Measurements from ENCODE around the gene ZNF331.

ZNF331 gene

DNA sequence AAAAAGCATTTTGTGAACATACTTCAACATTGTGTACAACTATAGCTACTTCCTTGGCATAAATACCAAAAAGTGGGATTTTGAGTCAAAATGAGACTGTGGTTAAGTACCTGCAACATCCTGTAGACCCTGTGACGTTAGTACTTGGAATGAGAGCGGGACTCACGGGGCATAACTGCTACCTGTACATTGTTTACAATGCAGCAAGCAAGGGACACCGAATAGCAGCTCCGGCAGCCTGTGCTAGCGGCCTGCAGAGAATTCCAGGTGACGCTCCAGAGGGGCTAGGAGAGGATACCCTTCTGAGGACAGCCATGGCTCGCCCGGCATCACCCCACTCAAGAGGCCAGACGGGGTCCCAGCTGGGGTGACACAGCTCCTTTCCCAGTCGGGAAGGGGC lies 824 bp upstream of the ZNF331 start:
- H2BK5ac ChIP-seq (ENCODE audit: low read length) = no peak overlapping the region
- H3K27me3 ChIP-seq (ENCODE audit: insufficient read depth, low read length, poor library complexity) = no peaks in the 10 kb centered on the region
- peak overlapping the region; percentile 47 for H3K56ac ChIP-seq (ENCODE audit: low read length)
- H4K5ac ChIP-seq (ENCODE audit: low read length) = no peak overlapping the region
- H4K8ac ChIP-seq (ENCODE audit: low read depth, low read length) = no peak overlapping the region
- no peak overlapping the region for H3K4me2 ChIP-seq (ENCODE audit: low read length)
- H3K9ac ChIP-seq (ENCODE audit: low read length) = peak overlapping the region; percentile 17
- no peak overlapping the region for H3K18ac ChIP-seq (ENCODE audit: low read length)
- no peaks in the 10 kb centered on the region for H3K79me1 ChIP-seq (ENCODE audit: low read length)
- no peak overlapping the region for H3K4me3 ChIP-seq (ENCODE audit: low read length)
- no peak overlapping the region for H2BK15ac ChIP-seq (replicated peaks; ENCODE audit: low read depth)
- H3K4me1 ChIP-seq (ENCODE audit: control insufficient read depth, low read depth, low read length) = no peaks in the 10 kb centered on the region
- no peak overlapping the region for H3K4ac ChIP-seq (ENCODE audit: low read depth, low read length)
- H3K27ac ChIP-seq (ENCODE audit: low read depth, low read length) = no peak overlapping the region
- H3K36me3 ChIP-seq (ENCODE audit: control insufficient read depth, insufficient read depth, low read length) = peaks cover 6% of the 10 kb centered on the region
- no peak overlapping the region for H3K23ac ChIP-seq (ENCODE audit: low read length)
- DNase-seq = no peak
- H2AK5ac ChIP-seq (ENCODE audit: low read length) = no peak overlapping the region
- H2BK120ac ChIP-seq (ENCODE audit: low read depth, low read length) = no peak overlapping the region
- no CpG with 5 or more reads among the region's 11 CpGs for WGBS (ENCODE audit: extremely low coverage, insufficient coverage, low lambda C conversion rate)
- H3K79me2 ChIP-seq (ENCODE audit: control insufficient read depth, insufficient read depth, low read length) = no peaks in the 10 kb centered on the region

DNA sequence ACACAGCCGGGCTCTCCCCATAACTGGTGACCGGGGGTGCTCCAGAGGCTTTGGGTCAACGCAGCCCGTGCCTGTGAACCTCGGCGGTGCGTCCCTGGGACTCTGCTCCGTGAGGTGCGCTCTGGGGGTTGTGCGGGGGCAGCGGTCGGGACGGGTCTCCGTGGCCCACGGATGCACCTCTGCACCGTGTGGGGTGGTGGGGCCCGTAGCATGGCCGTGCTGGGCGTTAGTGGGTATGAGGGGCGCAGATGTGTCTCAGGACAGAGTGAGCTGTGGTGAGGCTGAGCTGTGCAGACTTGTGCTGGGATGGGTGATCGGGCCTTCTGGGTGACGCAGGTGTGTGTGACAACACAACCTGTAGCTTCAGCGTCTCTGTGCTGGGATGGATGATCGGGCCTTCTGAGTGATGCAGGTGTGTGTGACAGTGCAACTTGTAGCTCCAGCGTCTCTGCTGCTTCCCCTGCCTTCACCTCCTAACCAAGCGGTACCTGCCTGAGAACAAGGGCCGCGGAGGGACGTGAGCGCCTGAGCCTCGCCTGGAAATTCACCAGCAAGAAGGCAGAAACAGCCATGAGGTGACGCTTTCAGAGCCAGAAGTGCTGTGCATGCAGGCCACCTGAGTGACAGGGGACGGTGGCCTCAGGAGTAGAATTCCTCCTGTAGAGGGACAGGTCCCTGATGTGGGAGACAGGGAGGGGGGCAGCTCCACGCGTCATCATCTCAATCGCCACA lies 599 bp downstream of the ZNF331 start:
- no peaks in the 10 kb centered on the region for H3K27me3 ChIP-seq (ENCODE audit: insufficient read depth, low read length, poor library complexity)
- H2BK120ac ChIP-seq (ENCODE audit: low read depth, low read length) = no peak overlapping the region
- peak overlapping the region; percentile 72 for H3K4me3 ChIP-seq (ENCODE audit: low read length)
- peak overlapping the region; percentile 96 for H3K56ac ChIP-seq (ENCODE audit: low read length)
- no peak overlapping the region for H2AK5ac ChIP-seq (ENCODE audit: low read length)
- peak overlapping the region; percentile 32 for H3K4me2 ChIP-seq (ENCODE audit: low read length)
- H3K23ac ChIP-seq (ENCODE audit: low read length) = no peak overlapping the region
- H3K18ac ChIP-seq (ENCODE audit: low read length) = no peak overlapping the region
- peak; percentile 22 for DNase-seq
- H4K5ac ChIP-seq (ENCODE audit: low read length) = no peak overlapping the region
- H3K36me3 ChIP-seq (ENCODE audit: control insufficient read depth, insufficient read depth, low read length) = peaks cover 6% of the 10 kb centered on the region
- H3K79me1 ChIP-seq (ENCODE audit: low read length) = no peaks in the 10 kb centered on the region
- peak overlapping the region; percentile 84 for H3K9ac ChIP-seq (ENCODE audit: low read length)
- no peak overlapping the region for H2BK5ac ChIP-seq (ENCODE audit: low read length)
- H3K4me1 ChIP-seq (ENCODE audit: control insufficient read depth, low read depth, low read length) = no peaks in the 10 kb centered on the region
- no peak overlapping the region for H2BK15ac ChIP-seq (replicated peaks; ENCODE audit: low read depth)
- H4K8ac ChIP-seq (ENCODE audit: low read depth, low read length) = no peak overlapping the region
- WGBS (ENCODE audit: extremely low coverage, insufficient coverage, low lambda C conversion rate) = no CpG with 5 or more reads among the region's 36 CpGs
- H3K27ac ChIP-seq (ENCODE audit: low read depth, low read length) = no peak overlapping the region
- no peaks in the 10 kb centered on the region for H3K79me2 ChIP-seq (ENCODE audit: control insufficient read depth, insufficient read depth, low read length)
- H3K4ac ChIP-seq (ENCODE audit: low read depth, low read length) = no peak overlapping the region

DNA sequence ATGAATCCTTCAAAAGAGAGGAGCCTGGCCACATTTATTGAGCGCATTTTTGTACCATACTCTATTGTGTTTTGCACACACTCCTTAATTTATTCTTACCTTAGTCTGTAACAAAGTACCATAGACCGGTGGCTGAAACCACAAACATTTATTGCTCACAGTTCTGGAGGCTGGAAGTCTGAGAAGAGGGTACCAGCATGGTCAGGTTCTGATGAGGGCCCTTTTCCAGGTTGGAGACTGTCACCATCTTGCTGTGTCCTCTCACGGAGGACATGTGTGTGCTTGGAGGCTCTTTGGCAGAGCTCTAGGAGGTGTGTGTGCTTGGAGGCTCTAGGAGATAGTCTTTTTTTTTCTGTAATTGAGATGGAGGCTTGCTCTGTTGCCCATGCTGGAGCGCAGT lies 2.1 kb downstream of the ZNF331 start:
- no peak overlapping the region for H4K5ac ChIP-seq (ENCODE audit: low read length)

DNA sequence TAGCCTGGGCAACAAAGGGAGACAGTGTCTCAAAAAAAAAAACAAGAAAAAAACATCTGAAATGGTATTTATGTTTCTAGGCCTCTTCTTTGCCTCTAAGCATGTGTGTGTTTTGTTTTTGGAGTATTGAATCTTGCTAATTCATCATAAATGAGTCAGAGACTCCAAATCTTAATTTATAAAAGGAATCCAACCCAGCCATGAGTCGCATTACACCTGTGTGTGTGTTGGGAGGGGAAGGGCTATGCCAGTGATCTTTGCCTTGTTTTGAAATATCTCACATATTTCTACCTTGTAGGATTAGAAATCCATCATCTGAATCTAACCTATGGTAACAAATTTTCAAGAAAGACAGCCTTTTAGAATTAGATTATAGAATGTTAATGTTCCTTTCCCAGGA lies 4.0 kb downstream of the ZNF331 start:
- Histone ChIP-seq H4K8ac (ENCODE audit: low read depth, low read length) (no peak overlapping the region), H3K56ac (ENCODE audit: low read length) (no peak overlapping the region), H2BK5ac (ENCODE audit: low read length) (no peak overlapping the region), H3K27ac (ENCODE audit: low read depth, low read length) (no peak overlapping the region), H2BK15ac (replicated peaks; ENCODE audit: low read depth) (no peak overlapping the region), H4K5ac (ENCODE audit: low read length) (no peak overlapping the region), H3K4ac (ENCODE audit: low read depth, low read length) (no peak overlapping the region), H2AK5ac (ENCODE audit: low read length) (no peak overlapping the region), H3K27me3 (ENCODE audit: insufficient read depth, low read length, poor library complexity) (no peaks in the 10 kb centered on the region), H3K4me3 (ENCODE audit: low read length) (no peak overlapping the region), H3K4me1 (ENCODE audit: control insufficient read depth, low read depth, low read length) (no peaks in the 10 kb centered on the region), H3K79me2 (ENCODE audit: control insufficient read depth, insufficient read depth, low read length) (no peaks in the 10 kb centered on the region), H3K36me3 (ENCODE audit: control insufficient read depth, insufficient read depth, low read length) (peaks cover 9% of the 10 kb centered on the region), H2BK120ac (ENCODE audit: low read depth, low read length) (no peak overlapping the region), H3K79me1 (ENCODE audit: low read length) (no peaks in the 10 kb centered on the region), H3K23ac (ENCODE audit: low read length) (no peak overlapping the region), H3K9ac (ENCODE audit: low read length) (no peak overlapping the region), H3K18ac (ENCODE audit: low read length) (no peak overlapping the region), H3K4me2 (ENCODE audit: low read length) (no peak overlapping the region)
- WGBS (ENCODE audit: extremely low coverage, insufficient coverage, low lambda C conversion rate) = no CpG with 5 or more reads among the region's 1 CpG
- no peak for DNase-seq

More for the DNA sequence above, 2.1 kb downstream of the ZNF331 start:
- H3K4me2 ChIP-seq (ENCODE audit: low read length) = no peak overlapping the region
- no peaks in the 10 kb centered on the region for H3K79me2 ChIP-seq (ENCODE audit: control insufficient read depth, insufficient read depth, low read length)
- no peak overlapping the region for H4K8ac ChIP-seq (ENCODE audit: low read depth, low read length)
- no peaks in the 10 kb centered on the region for H3K27me3 ChIP-seq (ENCODE audit: insufficient read depth, low read length, poor library complexity)
- no peak overlapping the region for H3K18ac ChIP-seq (ENCODE audit: low read length)
- H3K79me1 ChIP-seq (ENCODE audit: low read length) = no peaks in the 10 kb centered on the region
- H3K36me3 ChIP-seq (ENCODE audit: control insufficient read depth, insufficient read depth, low read length) = peaks cover 6% of the 10 kb centered on the region
- DNase-seq = no peak
- H3K27ac ChIP-seq (ENCODE audit: low read depth, low read length) = no peak overlapping the region
- no peak overlapping the region for H3K56ac ChIP-seq (ENCODE audit: low read length)
- no peak overlapping the region for H3K9ac ChIP-seq (ENCODE audit: low read length)
- no peaks in the 10 kb centered on the region for H3K4me1 ChIP-seq (ENCODE audit: control insufficient read depth, low read depth, low read length)
- no peak overlapping the region for H3K4ac ChIP-seq (ENCODE audit: low read depth, low read length)
- WGBS (ENCODE audit: extremely low coverage, insufficient coverage, low lambda C conversion rate) = no CpG with 5 or more reads among the region's 4 CpGs
- no peak overlapping the region for H2BK120ac ChIP-seq (ENCODE audit: low read depth, low read length)
- no peak overlapping the region for H2BK5ac ChIP-seq (ENCODE audit: low read length)
- no peak overlapping the region for H3K23ac ChIP-seq (ENCODE audit: low read length)
- no peak overlapping the region for H2AK5ac ChIP-seq (ENCODE audit: low read length)
- H3K4me3 ChIP-seq (ENCODE audit: low read length) = no peak overlapping the region
- H2BK15ac ChIP-seq (replicated peaks; ENCODE audit: low read depth) = no peak overlapping the region

- DNase-seq = peak; percentile 13
These were observed 7.5 kb downstream of the ZNF331 start for GRCh38 chr19:53545271-53546065.

More at GRCh38 chr19:53545271-53546065, 7.5 kb downstream of the ZNF331 start:
- H2BK15ac ChIP-seq (replicated peaks; ENCODE audit: low read depth) = no peak overlapping the region
- H2BK120ac ChIP-seq (ENCODE audit: low read depth, low read length) = no peak overlapping the region
- no peak overlapping the region for H3K23ac ChIP-seq (ENCODE audit: low read length)
- peaks cover 5% of the 10 kb centered on the region for H3K36me3 ChIP-seq (ENCODE audit: control insufficient read depth, insufficient read depth, low read length)
- H3K56ac ChIP-seq (ENCODE audit: low read length) = no peak overlapping the region
- no peak overlapping the region for H4K5ac ChIP-seq (ENCODE audit: low read length)
- no peaks in the 10 kb centered on the region for H3K79me1 ChIP-seq (ENCODE audit: low read length)
- H3K9ac ChIP-seq (ENCODE audit: low read length) = no peak overlapping the region
- H3K27ac ChIP-seq (ENCODE audit: low read depth, low read length) = no peak overlapping the region
- H3K4me2 ChIP-seq (ENCODE audit: low read length) = no peak overlapping the region
- no peak overlapping the region for H3K4ac ChIP-seq (ENCODE audit: low read depth, low read length)
- H3K79me2 ChIP-seq (ENCODE audit: control insufficient read depth, insufficient read depth, low read length) = no peaks in the 10 kb centered on the region
- H2BK5ac ChIP-seq (ENCODE audit: low read length) = no peak overlapping the region
- WGBS (ENCODE audit: extremely low coverage, insufficient coverage, low lambda C conversion rate) = no CpG with 5 or more reads among the region's 25 CpGs
- no peak overlapping the region for H3K18ac ChIP-seq (ENCODE audit: low read length)
- H4K8ac ChIP-seq (ENCODE audit: low read depth, low read length) = no peak overlapping the region
- no peak overlapping the region for H2AK5ac ChIP-seq (ENCODE audit: low read length)
- H3K27me3 ChIP-seq (ENCODE audit: insufficient read depth, low read length, poor library complexity) = no peaks in the 10 kb centered on the region
- no peak overlapping the region for H3K4me3 ChIP-seq (ENCODE audit: low read length)
- H3K4me1 ChIP-seq (ENCODE audit: control insufficient read depth, low read depth, low read length) = no peaks in the 10 kb centered on the region

Data from mesendoderm (in vitro differentiated cells).